ENCODE results near the gene RCOR2. TPM values are rescaled to one million over a fixed set of nuclear protein-coding genes. Genes with fewer than 3 reads are reported as not detected.

Gene RCOR2
- total RNA-seq, 1 experiment from 2014 or later: 77.4 TPM

DNA sequence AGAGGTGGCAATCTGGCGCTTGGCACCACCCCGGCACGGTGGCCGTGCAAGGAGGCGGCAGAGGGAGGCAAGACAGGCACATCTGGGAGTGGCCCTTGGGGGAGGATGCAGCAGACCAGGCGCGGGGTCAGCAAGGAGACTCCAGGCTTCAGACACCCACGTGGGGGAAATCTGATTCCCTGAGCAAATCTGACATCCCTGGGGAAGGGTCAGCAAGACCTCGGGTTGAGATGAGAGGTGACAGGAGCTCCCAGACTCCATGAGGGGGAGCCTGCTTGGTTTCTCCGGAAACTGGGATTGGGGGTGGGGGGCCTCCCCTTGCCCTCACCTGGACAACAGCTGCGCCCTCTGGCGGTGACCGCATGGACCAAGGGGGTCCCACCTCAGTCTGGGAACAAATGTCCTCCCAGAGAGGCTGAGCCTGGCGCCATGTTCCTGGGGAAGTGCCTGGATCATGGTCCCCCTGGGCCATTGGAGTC is 4.0 kb upstream of the RCOR2 start:
- Mint-ChIP-seq H3K4me1 (peaks cover 15% of the 10 kb centered on the region), H3K27me3 (ENCODE audit: low read depth) (peaks cover 28% of the 10 kb centered on the region), H3K4me3 (peak overlapping the region; percentile 77), H3K9me3 (no peaks in the 10 kb centered on the region; the same call in none of the 2 replicates), H3K27ac (no peak overlapping the region; the same call in 1 of the 2 replicates), H3K36me3 (no peaks in the 10 kb centered on the region)
- CTCF ChIA-PET: interaction anchor here (0.5 to 6.6 kb wide), 30 partner anchors 9 to 1193 kb away, joined by 3 to 103 read pairs (median 4); partner anchors contain the start of genes COX8A, FLRT1, HNRNPUL2 and MARK2
- POLR2A ChIA-PET: interaction anchor here (0.5 to 4.2 kb wide), 5 partner anchors 11 to 144 kb away, joined by 3 to 24 read pairs (median 9); no protein-coding TSS in a partner anchor
- ATAC-seq: peak; percentile 2
- TF ChIP-seq, protein P1, sequence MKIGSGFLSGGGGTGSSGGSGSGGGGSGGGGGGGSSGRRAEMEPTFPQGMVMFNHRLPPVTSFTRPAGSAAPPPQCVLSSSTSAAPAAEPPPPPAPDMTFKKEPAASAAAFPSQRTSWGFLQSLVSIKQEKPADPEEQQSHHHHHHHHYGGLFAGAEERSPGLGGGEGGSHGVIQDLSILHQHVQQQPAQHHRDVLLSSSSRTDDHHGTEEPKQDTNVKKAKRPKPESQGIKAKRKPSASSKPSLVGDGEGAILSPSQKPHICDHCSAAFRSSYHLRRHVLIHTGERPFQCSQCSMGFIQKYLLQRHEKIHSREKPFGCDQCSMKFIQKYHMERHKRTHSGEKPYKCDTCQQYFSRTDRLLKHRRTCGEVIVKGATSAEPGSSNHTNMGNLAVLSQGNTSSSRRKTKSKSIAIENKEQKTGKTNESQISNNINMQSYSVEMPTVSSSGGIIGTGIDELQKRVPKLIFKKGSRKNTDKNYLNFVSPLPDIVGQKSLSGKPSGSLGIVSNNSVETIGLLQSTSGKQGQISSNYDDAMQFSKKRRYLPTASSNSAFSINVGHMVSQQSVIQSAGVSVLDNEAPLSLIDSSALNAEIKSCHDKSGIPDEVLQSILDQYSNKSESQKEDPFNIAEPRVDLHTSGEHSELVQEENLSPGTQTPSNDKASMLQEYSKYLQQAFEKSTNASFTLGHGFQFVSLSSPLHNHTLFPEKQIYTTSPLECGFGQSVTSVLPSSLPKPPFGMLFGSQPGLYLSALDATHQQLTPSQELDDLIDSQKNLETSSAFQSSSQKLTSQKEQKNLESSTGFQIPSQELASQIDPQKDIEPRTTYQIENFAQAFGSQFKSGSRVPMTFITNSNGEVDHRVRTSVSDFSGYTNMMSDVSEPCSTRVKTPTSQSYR (CRISPR knock-in tag; IDR thresholded peaks at IDR 0.05): peak; percentile 42; the same call in 1 of the 2 replicates
- TF ChIP-seq ELF4 (CRISPR knock-in tag; IDR thresholded peaks at IDR 0.05; ENCODE audit: low read depth): no peak
- TF ChIP-seq CREM (CRISPR knock-in tag; IDR thresholded peaks at IDR 0.05): peak; percentile 34; the same call in 1 of the 2 replicates
- TF ChIP-seq ETV6 (CRISPR knock-in tag; IDR thresholded peaks at IDR 0.05): 0 out of 2 replicates have a peak, but pooled peaks have one; percentile 18
- TF ChIP-seq, protein P2, sequence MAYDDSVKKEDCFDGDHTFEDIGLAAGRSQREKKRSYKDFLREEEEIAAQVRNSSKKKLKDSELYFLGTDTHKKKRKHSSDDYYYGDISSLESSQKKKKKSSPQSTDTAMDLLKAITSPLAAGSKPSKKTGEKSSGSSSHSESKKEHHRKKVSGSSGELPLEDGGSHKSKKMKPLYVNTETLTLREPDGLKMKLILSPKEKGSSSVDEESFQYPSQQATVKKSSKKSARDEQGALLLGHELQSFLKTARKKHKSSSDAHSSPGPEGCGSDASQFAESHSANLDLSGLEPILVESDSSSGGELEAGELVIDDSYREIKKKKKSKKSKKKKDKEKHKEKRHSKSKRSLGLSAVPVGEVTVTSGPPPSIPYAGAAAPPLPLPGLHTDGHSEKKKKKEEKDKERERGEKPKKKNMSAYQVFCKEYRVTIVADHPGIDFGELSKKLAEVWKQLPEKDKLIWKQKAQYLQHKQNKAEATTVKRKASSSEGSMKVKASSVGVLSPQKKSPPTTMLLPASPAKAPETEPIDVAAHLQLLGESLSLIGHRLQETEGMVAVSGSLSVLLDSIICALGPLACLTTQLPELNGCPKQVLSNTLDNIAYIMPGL (CRISPR knock-in tag; IDR thresholded peaks at IDR 0.05): 0 out of 2 replicates have a peak, but pooled peaks have one; percentile 82
- TF ChIP-seq, protein P3, sequence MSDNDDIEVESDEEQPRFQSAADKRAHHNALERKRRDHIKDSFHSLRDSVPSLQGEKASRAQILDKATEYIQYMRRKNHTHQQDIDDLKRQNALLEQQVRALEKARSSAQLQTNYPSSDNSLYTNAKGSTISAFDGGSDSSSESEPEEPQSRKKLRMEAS (CRISPR knock-in tag; IDR thresholded peaks at IDR 0.05): peak; percentile 68; the same call in 1 of the 2 replicates
- 0 out of 2 replicates have a peak, but pooled peaks have one; percentile 24 for TF ChIP-seq SP1 (CRISPR knock-in tag; conservative IDR thresholded peaks at IDR 0.05)
- TF ChIP-seq, protein P4, sequence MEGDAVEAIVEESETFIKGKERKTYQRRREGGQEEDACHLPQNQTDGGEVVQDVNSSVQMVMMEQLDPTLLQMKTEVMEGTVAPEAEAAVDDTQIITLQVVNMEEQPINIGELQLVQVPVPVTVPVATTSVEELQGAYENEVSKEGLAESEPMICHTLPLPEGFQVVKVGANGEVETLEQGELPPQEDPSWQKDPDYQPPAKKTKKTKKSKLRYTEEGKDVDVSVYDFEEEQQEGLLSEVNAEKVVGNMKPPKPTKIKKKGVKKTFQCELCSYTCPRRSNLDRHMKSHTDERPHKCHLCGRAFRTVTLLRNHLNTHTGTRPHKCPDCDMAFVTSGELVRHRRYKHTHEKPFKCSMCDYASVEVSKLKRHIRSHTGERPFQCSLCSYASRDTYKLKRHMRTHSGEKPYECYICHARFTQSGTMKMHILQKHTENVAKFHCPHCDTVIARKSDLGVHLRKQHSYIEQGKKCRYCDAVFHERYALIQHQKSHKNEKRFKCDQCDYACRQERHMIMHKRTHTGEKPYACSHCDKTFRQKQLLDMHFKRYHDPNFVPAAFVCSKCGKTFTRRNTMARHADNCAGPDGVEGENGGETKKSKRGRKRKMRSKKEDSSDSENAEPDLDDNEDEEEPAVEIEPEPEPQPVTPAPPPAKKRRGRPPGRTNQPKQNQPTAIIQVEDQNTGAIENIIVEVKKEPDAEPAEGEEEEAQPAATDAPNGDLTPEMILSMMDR (IDR thresholded peaks at IDR 0.05): peak; percentile 82
- TF ChIP-seq ZNF396 (CRISPR knock-in tag; IDR thresholded peaks at IDR 0.05; ENCODE audit: borderline replicate concordance): no peak
- DNase-seq (ENCODE audit: low spot score): peak; percentile 91

DNA sequence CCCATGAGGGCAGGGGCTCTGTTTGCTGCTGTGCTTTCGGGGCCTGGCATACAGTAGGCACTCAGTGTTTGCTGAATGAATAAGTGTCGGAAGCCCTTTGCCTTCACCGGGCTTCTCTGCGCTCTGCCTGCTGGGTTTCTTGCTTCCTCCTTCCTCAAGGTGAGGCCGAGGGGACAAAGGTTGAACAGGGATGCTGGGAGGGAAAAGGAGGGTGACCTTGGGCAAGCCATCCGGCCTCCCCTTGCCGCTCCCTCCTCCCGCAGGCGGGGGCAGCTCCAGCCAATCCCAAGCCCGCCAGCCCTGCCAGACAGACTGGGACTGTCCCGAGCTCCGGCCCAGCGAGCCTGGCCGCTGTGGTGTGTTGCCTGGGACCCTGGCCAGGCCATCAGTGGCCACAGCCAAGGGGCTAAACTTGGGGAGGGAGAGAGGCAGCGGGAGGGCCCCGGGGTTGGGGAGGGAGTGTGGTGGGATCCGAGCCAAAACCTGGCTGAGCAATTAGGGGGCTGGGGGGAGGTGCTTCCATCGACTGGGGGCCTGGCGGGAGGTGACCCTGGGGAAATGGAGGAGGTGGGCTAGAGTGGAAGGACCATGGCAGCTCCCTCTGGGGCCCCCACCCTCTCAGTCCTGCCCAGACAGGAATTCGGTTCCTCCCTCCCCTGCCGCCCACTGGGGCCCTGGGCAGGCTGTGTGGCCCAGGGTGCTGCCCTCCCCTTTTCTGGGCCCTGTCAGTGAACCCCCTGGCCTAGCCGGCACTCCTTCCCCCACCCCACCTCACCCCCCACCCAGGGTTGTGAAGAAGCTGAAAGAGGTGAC is 3.4 kb upstream of the RCOR2 start:
- peak overlapping the region; percentile 77 for H3K4me3 Mint-ChIP-seq
- POLR2A ChIA-PET: interaction anchor here (0.7 to 4.2 kb wide), 13 partner anchors 9 to 429 kb away, joined by 3 to 24 read pairs (median 4); partner anchors contain the start of genes COX8A, MARK2, PLAAT5 and PPP1R14B
- ATAC-seq (peak; percentile 20), DNase-seq (ENCODE audit: low spot score) (peak; percentile 83)
- H3K9me3 Mint-ChIP-seq: no peaks in the 10 kb centered on the region; the same call in none of the 2 replicates
- peaks cover 23% of the 10 kb centered on the region for H3K27me3 Mint-ChIP-seq (ENCODE audit: low read depth)
- CTCF ChIA-PET: interaction anchor here (0.5 to 6.6 kb wide), 38 partner anchors 9 to 1193 kb away, joined by 3 to 103 read pairs (median 4); partner anchors contain the start of genes COX8A, FKBP2, FLRT1 and HNRNPUL2
- peak overlapping the region; percentile 95 for H3K27ac Mint-ChIP-seq
- H3K36me3 Mint-ChIP-seq: no peaks in the 10 kb centered on the region
- H3K4me1 Mint-ChIP-seq: peaks cover 15% of the 10 kb centered on the region
- TF ChIP-seq NR3C1 (CRISPR knock-in tag; conservative IDR thresholded peaks at IDR 0.05; ENCODE audit: low read depth) (0 out of 2 replicates have a peak, but pooled peaks have one; percentile 29), ZNF121 (CRISPR knock-in tag; IDR thresholded peaks at IDR 0.05) (peak; percentile 89), ELF4 (CRISPR knock-in tag; IDR thresholded peaks at IDR 0.05; ENCODE audit: low read depth) (no peak), TCF7 (CRISPR knock-in tag; IDR thresholded peaks at IDR 0.05; ENCODE audit: low read depth) (no peak), FOXK1 (CRISPR knock-in tag; IDR thresholded peaks at IDR 0.05) (peak; percentile 46; the same call in 1 of the 2 replicates), ATF1 (CRISPR knock-in tag; IDR thresholded peaks at IDR 0.05) (no peak), KAT7 (CRISPR knock-in tag; IDR thresholded peaks at IDR 0.05; ENCODE audit: borderline replicate concordance) (no peak), ETV6 (CRISPR knock-in tag; IDR thresholded peaks at IDR 0.05) (no peak; the same call in 1 of the 2 replicates), SMAD3 (CRISPR knock-in tag; IDR thresholded peaks at IDR 0.05; ENCODE audit: borderline replicate concordance) (0 out of 2 replicates have a peak, but pooled peaks have one; percentile 72), CREB1 (CRISPR knock-in tag; IDR thresholded peaks at IDR 0.05) (no peak)
- TF ChIP-seq, protein P5, sequence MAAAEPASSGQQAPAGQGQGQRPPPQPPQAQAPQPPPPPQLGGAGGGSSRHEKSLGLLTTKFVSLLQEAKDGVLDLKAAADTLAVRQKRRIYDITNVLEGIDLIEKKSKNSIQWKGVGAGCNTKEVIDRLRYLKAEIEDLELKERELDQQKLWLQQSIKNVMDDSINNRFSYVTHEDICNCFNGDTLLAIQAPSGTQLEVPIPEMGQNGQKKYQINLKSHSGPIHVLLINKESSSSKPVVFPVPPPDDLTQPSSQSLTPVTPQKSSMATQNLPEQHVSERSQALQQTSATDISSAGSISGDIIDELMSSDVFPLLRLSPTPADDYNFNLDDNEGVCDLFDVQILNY (CRISPR knock-in tag; IDR thresholded peaks at IDR 0.05): 0 out of 2 replicates have a peak, but pooled peaks have one; percentile 61
- TF ChIP-seq, protein P6, sequence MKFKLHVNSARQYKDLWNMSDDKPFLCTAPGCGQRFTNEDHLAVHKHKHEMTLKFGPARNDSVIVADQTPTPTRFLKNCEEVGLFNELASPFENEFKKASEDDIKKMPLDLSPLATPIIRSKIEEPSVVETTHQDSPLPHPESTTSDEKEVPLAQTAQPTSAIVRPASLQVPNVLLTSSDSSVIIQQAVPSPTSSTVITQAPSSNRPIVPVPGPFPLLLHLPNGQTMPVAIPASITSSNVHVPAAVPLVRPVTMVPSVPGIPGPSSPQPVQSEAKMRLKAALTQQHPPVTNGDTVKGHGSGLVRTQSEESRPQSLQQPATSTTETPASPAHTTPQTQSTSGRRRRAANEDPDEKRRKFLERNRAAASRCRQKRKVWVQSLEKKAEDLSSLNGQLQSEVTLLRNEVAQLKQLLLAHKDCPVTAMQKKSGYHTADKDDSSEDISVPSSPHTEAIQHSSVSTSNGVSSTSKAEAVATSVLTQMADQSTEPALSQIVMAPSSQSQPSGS (CRISPR knock-in tag; IDR thresholded peaks at IDR 0.05; ENCODE audit: borderline replicate concordance, low read depth): no peak
